GM13977 (cell line): Measurements from ENCODE around the gene SLC25A15.
A peak's percentile ranks its signal among the peaks of the same experiment; 100 is the strongest.

ENCODE experiments used
- DNase-seq: peaks from one replicate; pipeline ENCODE4 v3.0.0; 2012; ENCODE audit warnings: low spot score
- in situ Hi-C: fragments of 300-500 bp; cut with MboI; formaldehyde crosslinking; loops from one replicate; pipeline ENCODE4 v1.12.0; 2022; ENCODE audit warnings: low sequenced_read_pairs, low pct_unique_long_range_greater_than_20kb, mixed read lengths, inconsistent platforms; ENCODE audit not compliant: unreplicated experiment
- TF ChIP-seq, protein P1 (sequence below): IDR thresholded peaks from 2 replicates; pipeline ENCODE4 v1.5.1; 2012; ENCODE audit warnings: mild to moderate bottlenecking, control low read depth; ENCODE audit not compliant: insufficient read depth; ENCODE audit errors: extremely low read depth, missing control alignments

Gene SLC25A15

DNA sequence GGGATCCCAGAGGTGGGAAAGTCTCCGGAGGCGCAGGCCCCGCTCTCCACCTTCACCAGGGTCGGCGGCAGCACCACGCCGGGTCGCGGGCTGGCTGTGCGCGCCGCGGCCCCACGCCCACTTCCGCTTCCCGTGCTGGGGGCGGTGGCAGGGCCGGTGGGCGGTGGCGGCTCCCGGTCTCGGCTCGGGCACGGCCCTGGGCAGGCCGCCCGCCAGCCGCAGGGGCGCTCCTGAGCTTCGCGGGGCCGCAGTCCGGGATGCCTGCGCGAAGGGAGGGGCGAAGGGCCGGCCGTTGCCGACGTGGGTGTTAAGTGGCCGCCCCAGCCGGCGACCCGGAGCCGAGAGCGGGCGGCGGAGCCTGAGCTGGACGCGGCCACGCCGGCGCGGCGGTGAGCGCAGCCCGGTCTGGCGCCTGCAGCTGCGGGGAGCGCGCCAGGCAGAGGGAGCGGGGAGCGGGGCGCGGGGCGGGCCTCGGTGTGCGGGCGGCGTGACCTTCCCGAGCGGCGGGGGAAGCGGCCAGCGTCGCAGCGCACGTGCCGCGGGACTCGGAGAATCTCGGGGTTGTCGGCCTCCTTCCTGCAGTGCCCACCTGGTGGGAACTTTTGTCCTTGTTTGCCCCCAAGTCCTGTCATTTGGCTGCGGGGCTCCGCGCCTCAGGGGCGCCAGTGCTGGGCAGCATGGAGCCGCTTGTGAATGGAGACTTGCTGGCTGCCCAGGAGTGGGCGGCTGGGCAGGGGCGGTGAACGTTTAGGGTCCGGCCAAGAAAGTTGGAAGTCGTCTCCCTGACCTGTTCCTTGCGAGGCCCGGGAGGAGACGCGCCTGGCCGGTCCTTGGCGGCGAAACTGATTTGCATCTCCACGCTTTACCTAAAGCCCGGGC, at the start of gene SLC25A15:
Gene SLC25A15, plus strand, starts transcription at position 337 of the 879 bp plus-strand sequence. CDS start 3,616 bp downstream, outside the sequence.
- TF ChIP-seq, protein P1, sequence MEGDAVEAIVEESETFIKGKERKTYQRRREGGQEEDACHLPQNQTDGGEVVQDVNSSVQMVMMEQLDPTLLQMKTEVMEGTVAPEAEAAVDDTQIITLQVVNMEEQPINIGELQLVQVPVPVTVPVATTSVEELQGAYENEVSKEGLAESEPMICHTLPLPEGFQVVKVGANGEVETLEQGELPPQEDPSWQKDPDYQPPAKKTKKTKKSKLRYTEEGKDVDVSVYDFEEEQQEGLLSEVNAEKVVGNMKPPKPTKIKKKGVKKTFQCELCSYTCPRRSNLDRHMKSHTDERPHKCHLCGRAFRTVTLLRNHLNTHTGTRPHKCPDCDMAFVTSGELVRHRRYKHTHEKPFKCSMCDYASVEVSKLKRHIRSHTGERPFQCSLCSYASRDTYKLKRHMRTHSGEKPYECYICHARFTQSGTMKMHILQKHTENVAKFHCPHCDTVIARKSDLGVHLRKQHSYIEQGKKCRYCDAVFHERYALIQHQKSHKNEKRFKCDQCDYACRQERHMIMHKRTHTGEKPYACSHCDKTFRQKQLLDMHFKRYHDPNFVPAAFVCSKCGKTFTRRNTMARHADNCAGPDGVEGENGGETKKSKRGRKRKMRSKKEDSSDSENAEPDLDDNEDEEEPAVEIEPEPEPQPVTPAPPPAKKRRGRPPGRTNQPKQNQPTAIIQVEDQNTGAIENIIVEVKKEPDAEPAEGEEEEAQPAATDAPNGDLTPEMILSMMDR, result peak; percentile 59
- peak; percentile 91 for DNase-seq
- in situ Hi-C loops, result no loop called here

DNA sequence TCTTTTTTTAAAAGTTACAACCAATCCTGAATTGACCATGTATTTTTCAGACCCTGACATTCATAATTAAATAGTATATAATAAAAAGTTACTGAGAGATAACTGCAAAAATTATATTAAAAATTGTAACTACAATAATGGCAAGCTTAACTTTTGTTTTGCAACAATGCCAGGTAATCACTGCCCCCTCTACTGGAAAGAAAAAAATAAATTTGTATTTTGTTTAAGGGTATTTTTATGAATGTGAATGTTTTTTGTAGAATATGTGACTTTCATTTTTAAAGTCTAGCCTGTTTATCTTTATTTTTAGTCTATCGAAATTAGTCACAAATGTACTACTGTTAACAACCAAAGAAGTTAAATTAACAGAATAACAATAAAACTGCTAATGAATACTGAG, 40.1 kb upstream of the SLC25A15 start:
- no peak for DNase-seq
- TF ChIP-seq, protein P1, result no peak
- in situ Hi-C loops, result no loop called here

DNA sequence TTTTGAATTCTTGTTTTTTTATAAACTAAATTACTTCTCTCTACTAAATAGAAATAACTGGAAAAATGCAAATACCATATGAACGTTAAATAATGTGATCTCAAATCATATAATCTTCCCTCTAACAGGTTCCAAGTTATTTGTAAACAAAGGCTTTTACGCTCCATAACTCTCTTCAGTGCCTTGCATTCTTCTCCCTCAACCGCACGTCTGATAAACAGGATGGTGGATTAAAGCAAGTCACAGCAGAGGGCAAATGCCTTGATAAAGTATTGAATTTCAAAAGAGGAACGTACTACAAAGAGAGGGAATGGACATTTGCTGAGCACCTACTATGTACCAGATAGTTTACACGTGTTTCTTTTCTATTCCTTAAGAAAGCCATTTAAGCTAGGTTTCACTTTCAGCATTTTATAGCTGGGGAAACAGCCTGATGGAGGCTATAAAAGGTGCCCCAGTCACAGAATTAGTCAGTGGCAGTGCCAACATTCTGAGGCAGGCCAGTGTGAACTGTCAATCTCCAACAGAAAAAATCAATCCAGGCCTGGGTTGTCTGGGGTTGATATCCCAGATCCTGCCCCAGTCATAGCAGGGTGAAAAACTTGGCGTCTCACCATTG, 34.2 kb upstream of the SLC25A15 start:
- TF ChIP-seq, protein P1, result no peak
- no peak for DNase-seq
- in situ Hi-C loops, result no loop called here

GRCh38 chr13:40756042-40756441, 33.4 kb upstream of the SLC25A15 start:
- TF ChIP-seq, protein P1, result no peak
- in situ Hi-C loops, result no loop called here
- DNase-seq, result no peak

GRCh38 chr13:40758811-40759210, 30.6 kb upstream of the SLC25A15 start:
- in situ Hi-C loops, result no loop called here
- TF ChIP-seq, protein P1, result no peak
- no peak for DNase-seq

- in situ Hi-C loops, result no loop called here
- TF ChIP-seq, protein P1, result no peak
These were observed 26.6 kb upstream of the SLC25A15 start for GRCh38 chr13:40762849-40763248.

More at GRCh38 chr13:40762849-40763248, 26.6 kb upstream of the SLC25A15 start:
- no peak for DNase-seq
